ENCODE data around the gene XXYLT1. TPM values are rescaled to one million over a fixed set of nuclear protein-coding genes. Genes with fewer than 3 reads are reported as not detected.

XXYLT1 gene
- total RNA-seq, 1 donor from 2014 or later, result 41.1 TPM

DNA sequence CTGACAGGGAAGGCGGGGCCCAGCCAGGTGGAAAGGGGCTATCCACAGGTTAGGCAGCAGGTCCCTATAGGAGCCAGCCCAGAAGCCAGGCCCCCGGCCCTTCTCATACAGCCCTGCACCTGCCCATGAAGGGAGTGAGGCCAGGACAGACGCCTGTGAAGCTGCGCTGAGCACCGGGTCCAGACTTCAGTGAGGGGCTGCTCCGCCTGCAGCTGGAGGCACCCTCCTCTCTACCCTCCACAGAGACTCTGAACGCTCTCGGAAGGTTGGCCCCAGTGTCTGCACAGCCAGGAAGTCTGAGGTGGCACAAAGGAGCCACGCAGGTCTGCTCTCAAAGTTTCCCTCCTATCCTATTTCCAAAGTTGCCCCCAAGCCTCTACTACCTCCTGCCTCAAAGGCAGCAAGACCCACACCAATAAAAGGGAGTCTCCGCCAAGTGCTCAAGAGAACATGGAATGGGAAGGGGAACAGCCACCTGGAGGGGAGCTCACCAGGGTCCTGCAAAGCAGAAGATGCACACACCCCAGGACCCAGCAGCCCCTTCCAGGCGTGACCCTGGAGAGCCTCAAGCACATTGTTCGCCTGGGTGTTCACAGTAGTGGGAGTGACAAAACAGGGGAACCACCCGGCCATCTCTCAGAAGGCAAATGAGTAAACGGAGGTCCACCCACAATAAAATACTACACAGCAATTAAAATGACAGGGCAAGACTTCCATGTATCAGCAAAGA lies 19.5 kb downstream of the XXYLT1 start:
- Mint-ChIP-seq H3K4me1 (peaks cover 21% of the 10 kb centered on the region), H3K36me3 (ENCODE audit: low read depth) (peaks cover 2% of the 10 kb centered on the region), H3K27me3 (ENCODE audit: low read depth) (no peaks in the 10 kb centered on the region), H3K4me3 (no peak overlapping the region), H3K9me3 (no peaks in the 10 kb centered on the region), H3K27ac (ENCODE audit: unreplicated experiment) (no peak overlapping the region)
- DNase-seq (ENCODE audit: low read depth, low spot score), result no peak
- TF ChIP-seq, protein P1, sequence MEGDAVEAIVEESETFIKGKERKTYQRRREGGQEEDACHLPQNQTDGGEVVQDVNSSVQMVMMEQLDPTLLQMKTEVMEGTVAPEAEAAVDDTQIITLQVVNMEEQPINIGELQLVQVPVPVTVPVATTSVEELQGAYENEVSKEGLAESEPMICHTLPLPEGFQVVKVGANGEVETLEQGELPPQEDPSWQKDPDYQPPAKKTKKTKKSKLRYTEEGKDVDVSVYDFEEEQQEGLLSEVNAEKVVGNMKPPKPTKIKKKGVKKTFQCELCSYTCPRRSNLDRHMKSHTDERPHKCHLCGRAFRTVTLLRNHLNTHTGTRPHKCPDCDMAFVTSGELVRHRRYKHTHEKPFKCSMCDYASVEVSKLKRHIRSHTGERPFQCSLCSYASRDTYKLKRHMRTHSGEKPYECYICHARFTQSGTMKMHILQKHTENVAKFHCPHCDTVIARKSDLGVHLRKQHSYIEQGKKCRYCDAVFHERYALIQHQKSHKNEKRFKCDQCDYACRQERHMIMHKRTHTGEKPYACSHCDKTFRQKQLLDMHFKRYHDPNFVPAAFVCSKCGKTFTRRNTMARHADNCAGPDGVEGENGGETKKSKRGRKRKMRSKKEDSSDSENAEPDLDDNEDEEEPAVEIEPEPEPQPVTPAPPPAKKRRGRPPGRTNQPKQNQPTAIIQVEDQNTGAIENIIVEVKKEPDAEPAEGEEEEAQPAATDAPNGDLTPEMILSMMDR (conservative IDR thresholded peaks at IDR 0.05), result no peak

DNA sequence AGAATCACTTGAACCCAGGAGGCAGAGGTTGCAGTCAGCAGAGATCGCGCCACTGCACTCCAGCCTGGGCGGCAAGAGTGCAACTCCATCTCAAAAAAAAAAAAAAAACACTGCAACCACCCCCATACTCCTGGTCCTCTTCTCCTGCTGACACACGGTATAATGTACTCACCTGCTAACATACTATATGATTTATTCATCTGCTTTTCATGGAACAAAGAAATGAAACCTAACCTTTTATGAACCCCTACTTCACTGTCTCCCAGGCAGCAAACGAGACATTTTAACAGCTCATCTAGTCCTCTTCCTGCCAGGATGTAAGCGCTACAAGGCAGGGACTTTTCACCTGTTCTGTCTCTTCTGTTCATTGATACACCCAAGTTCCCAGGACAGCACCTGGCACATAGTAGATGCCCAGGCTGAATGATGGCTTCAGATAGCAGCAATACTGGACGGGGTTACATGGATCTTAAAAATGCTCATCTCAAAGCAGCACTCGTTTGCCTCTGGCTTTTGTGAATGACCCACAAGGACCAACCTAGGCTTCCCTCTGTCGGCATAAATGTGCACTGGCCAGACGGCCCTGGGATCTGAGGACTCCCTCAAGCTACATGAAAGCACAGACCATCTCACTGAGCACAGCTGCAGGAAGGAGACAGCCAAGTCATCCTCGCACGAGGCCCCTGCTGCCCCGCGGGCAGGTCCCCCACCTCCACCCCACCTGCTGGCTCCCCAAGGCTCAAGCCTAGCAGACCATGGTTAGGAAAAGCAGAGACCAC lies 20.3 kb downstream of the XXYLT1 start:
- no peak for DNase-seq (ENCODE audit: low read depth, low spot score)
- H3K4me3 Mint-ChIP-seq, result no peak overlapping the region
- H3K9me3 Mint-ChIP-seq, result no peaks in the 10 kb centered on the region
- H3K27ac Mint-ChIP-seq (ENCODE audit: unreplicated experiment), result peak overlapping the region; percentile 40
- no peaks in the 10 kb centered on the region for H3K27me3 Mint-ChIP-seq (ENCODE audit: low read depth)
- peaks cover 21% of the 10 kb centered on the region for H3K4me1 Mint-ChIP-seq
- H3K36me3 Mint-ChIP-seq (ENCODE audit: low read depth), result peaks cover 7% of the 10 kb centered on the region
- TF ChIP-seq, protein P1 (conservative IDR thresholded peaks at IDR 0.05), result peak; percentile 14

DNA sequence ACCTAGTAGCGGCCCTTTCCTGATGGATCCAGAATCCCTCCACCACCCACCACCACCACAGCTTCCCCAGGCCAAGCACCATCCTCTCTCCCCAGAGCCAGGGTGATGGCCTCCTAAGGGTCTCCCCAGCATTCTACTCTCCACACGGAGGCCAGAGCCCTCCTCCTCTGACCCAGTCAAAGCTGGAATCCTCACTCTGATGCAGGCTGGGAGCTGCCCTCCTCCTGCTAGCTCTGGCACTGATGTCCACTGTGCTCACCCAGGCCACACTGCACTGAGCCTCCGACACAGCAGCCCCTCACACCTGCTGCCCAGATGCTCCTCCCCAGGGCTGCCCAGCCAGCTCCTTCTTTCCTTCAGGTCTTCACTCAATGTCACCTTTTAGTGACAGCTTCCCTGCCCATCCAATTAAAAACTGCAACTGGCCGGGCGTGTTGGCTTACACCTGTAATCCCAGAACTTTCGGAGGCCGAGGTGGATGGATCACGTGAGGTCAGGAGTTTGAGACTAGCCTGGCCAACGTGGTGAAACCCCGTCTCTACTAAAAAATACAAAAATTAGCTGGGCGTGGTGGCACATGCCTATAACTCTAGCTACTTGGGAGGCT lies 21.0 kb downstream of the XXYLT1 start:
- TF ChIP-seq, protein P1 (conservative IDR thresholded peaks at IDR 0.05), result no peak
- H3K36me3 Mint-ChIP-seq (ENCODE audit: low read depth), result peaks cover 7% of the 10 kb centered on the region
- H3K27me3 Mint-ChIP-seq (ENCODE audit: low read depth), result no peaks in the 10 kb centered on the region
- H3K9me3 Mint-ChIP-seq, result no peaks in the 10 kb centered on the region
- no peak for DNase-seq (ENCODE audit: low read depth, low spot score)
- peaks cover 20% of the 10 kb centered on the region for H3K4me1 Mint-ChIP-seq
- no peak overlapping the region for H3K4me3 Mint-ChIP-seq
- H3K27ac Mint-ChIP-seq (ENCODE audit: unreplicated experiment), result no peak overlapping the region

DNA sequence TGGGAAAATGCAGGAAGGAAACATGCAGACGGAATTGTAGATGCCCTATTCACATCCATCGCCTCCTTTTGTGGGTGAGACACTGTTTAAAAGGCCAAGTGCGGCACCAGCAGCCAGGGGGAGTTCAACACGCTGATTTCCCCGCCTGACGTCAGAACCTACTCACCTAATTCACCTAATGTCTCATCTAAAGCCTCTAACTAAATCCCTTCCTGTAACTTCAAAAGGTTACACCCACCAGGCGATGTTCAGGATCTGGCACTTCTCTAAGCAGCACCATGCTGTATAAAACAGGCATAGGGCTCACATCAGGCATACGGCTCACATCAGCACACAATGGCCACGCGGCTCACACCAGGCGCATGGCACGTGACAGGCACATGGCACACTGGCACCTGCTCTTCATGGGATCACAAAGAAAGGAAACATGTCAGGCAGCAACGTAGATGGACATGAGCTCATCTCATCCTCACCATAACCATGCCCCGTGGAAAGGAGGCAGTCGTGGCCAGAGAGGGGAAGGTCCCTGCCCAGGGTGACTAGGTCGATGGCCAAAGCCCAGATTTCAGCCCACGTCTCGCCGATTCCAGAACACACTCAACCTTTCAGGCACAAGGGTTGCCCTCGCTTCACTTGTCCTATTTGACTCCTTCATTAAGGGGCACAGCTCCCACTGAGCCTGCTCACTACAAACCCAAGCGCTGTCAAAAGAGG lies 21.7 kb downstream of the XXYLT1 start:
- TF ChIP-seq, protein P1 (conservative IDR thresholded peaks at IDR 0.05), result no peak
- DNase-seq (ENCODE audit: low read depth, low spot score), result no peak
- Mint-ChIP-seq H3K4me3 (no peak overlapping the region), H3K9me3 (no peaks in the 10 kb centered on the region), H3K4me1 (peaks cover 17% of the 10 kb centered on the region), H3K27me3 (ENCODE audit: low read depth) (no peaks in the 10 kb centered on the region), H3K27ac (ENCODE audit: unreplicated experiment) (no peak overlapping the region), H3K36me3 (ENCODE audit: low read depth) (peaks cover 6% of the 10 kb centered on the region)

DNA sequence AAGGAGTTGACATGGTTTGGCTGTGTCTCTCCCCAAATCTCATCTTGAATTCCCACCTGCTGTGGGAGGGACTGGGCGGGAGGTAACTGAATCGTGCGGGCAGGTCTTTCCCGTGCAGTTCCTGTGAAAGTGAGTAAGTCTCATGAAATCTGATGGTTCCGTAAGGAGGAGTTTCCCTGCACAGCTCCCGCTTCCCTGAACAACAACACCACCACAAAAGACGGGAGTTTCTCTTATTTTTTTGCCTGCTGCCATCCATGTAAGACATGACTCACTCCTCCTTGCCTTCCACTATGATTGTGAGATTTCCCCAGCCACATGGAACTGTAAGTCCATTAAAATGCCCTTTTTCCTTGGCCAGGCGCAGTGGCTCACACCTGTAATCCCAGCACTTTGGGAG lies 22.7 kb downstream of the XXYLT1 start:
- peaks cover 6% of the 10 kb centered on the region for H3K36me3 Mint-ChIP-seq (ENCODE audit: low read depth)

More for the DNA sequence above, 22.7 kb downstream of the XXYLT1 start:
- no peak for DNase-seq (ENCODE audit: low read depth, low spot score)
- Mint-ChIP-seq H3K27ac (ENCODE audit: unreplicated experiment) (no peak overlapping the region), H3K9me3 (no peaks in the 10 kb centered on the region), H3K4me3 (no peak overlapping the region), H3K4me1 (peaks cover 25% of the 10 kb centered on the region), H3K27me3 (ENCODE audit: low read depth) (no peaks in the 10 kb centered on the region)
- TF ChIP-seq, protein P1 (conservative IDR thresholded peaks at IDR 0.05), result no peak
